GM21576 (cell line): ENCODE data around the gene FRMD8.
"Not testable (repeated sequence)": the region's sequence is repeated elsewhere in the genome, so short reads cannot be mapped to it uniquely, and the experiment has no call there.

ENCODE experiments used
- ATAC-seq: cut with Tn5 transposase; IDR thresholded peaks from one replicate; pipeline ENCODE4 v1.9.1; 2021; ENCODE audit warnings: mild to moderate bottlenecking, moderate library complexity; ENCODE audit not compliant: unreplicated experiment

FRMD8 gene

DNA sequence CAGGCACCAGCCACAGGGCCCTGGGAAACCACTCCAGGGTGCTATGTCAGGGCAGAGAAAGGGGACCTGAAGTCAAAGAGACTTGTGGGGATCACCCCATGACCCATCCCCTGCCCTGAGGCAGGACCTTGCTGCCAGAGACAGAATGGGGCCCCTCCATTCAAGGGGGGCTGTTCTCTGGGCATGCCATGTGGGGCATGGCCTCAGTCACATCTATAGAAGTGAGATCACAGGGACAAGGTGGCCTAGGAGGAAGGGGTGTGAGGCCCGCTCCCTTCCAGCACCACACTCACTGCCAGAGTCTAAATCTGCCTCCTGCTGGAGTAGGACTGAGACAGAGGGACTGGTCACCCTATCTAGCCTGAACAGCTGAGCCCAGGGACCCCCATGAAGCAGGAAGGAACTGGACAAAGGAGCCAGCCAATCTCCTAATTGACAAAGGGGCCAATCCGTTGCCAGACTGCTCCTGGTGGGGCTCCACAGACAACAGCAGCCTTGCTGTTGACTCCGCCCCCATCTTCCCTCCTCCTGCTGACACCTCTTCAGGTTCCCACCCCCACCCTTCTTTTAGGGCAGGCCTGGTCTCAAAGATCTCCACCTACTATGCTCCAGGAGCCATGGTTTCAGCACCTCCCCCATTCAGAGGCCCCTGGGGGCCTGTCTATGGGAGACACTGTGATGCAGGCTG, 62.1 kb downstream of the FRMD8 start:
- no peak for ATAC-seq

DNA sequence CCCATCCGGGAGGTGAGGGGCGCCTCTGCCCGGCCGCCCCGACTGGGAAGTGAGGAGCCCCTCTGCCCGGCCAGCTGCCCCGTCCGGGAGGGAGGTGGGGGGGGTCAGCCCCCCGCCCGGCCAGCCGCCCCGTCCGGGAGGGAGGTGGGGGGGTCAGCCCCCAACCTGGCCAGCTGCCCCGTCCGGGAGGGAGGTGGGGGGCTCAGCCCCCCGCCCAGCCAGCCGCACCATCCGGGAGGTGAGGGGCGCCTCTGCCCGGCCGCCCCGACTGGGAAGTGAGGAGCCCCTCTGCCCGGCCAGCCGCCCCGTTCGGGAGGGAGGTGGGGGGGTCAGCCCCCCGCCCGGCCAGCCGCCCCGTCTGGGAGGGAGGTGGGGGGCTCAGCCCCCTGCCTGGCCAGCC, 64.9 kb downstream of the FRMD8 start:
- not testable (repeated sequence) for ATAC-seq

DNA sequence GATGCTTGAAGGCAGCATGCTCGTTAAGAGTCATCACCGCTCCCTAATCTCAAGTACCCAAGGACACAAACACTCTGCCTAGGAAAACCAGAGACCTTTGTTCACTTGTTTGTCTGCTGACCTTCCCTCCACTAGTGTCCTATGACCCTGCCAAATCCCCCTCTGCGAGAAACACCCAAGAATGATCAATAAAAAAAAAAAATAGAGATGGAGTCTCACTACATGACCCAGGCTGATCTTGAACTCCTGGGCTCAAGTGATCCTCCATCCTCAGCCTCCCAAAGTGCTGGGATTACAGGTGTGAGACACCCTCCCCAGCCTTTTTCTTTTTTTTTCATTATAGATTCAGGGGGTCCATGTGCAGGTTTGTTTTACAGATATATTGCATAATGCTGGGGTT, 65.8 kb downstream of the FRMD8 start:
- not testable (repeated sequence) for ATAC-seq

- ATAC-seq, result no peak
Observed at GRCh38 chr11:65452806-65453490, 66.5 kb downstream of the FRMD8 start.

- ATAC-seq, result no peak
Observed at GRCh38 chr11:65454311-65454695, 67.9 kb downstream of the FRMD8 start.

GRCh38 chr11:65454696-65455456, 68.4 kb downstream of the FRMD8 start:
- ATAC-seq, result peak; percentile 87

- no peak for ATAC-seq
Observed at GRCh38 chr11:65456418-65456817, 70.0 kb downstream of the FRMD8 start.

GRCh38 chr11:65459552-65459951, 73.1 kb downstream of the FRMD8 start:
- no peak for ATAC-seq
